Measurements from ENCODE around the gene UBE2U.

DNA sequence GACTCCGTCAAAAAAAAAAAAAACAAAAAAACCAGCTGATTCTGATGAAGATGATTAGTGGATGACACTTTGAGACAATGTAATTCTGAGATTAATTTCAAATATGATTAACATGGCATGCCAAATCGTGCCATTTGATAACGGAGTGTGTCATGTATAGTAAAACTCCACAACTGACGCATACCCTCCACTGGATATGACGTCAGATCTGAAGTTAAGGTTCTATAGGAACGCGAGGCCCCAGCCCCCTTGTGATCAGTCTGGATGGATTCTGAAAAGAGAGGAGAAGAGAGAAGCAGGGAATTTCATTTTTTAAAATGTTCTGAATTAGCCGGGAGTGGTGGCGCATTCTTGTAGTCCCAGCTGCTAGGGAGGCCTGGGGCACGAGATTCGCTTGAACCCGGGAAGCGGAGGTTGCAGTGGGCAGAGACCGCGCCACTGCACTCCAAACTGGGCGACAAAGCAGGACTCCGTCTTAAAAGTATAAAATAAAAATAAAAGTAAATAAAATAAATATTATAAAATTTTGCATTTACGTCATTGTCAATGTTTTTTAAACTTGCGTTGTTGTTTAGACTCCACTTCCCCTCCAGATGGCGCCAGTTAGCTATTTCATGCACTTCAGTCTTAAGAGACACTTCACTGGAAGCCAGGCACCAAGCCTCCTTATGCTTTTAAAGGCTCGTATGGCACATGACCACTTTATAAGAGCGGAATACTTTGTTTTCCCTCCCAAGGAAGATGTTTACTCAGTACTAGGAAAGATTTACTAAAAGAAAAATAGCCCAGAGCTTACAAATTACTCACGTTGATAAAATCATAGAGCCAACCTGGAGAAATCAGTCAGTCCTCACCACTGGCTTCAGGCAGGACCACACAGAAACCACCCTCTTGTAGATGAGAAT is 65.5 kb downstream of the UBE2U start:
- TF ChIP-seq POLR2AphosphoS5 (IDR thresholded peaks at IDR 0.05; ENCODE audit: low read depth, low read length) (no peak), TAF1 (IDR thresholded peaks at IDR 0.05; ENCODE audit: borderline replicate concordance, insufficient read depth, low read length) (no peak)
- TF ChIP-seq, protein P1, sequence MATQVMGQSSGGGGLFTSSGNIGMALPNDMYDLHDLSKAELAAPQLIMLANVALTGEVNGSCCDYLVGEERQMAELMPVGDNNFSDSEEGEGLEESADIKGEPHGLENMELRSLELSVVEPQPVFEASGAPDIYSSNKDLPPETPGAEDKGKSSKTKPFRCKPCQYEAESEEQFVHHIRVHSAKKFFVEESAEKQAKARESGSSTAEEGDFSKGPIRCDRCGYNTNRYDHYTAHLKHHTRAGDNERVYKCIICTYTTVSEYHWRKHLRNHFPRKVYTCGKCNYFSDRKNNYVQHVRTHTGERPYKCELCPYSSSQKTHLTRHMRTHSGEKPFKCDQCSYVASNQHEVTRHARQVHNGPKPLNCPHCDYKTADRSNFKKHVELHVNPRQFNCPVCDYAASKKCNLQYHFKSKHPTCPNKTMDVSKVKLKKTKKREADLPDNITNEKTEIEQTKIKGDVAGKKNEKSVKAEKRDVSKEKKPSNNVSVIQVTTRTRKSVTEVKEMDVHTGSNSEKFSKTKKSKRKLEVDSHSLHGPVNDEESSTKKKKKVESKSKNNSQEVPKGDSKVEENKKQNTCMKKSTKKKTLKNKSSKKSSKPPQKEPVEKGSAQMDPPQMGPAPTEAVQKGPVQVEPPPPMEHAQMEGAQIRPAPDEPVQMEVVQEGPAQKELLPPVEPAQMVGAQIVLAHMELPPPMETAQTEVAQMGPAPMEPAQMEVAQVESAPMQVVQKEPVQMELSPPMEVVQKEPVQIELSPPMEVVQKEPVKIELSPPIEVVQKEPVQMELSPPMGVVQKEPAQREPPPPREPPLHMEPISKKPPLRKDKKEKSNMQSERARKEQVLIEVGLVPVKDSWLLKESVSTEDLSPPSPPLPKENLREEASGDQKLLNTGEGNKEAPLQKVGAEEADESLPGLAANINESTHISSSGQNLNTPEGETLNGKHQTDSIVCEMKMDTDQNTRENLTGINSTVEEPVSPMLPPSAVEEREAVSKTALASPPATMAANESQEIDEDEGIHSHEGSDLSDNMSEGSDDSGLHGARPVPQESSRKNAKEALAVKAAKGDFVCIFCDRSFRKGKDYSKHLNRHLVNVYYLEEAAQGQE (IDR thresholded peaks at IDR 0.05; ENCODE audit: insufficient read depth in 1 of 2, low read depth in 2 of 2, low read length in 2 of 2): no peak

Data from PFSK-1 (cell line).